ENCODE data around the gene BOK. TPM values are rescaled to one million over a fixed set of nuclear protein-coding genes. Genes with fewer than 3 reads are reported as not detected.

Gene BOK
- total RNA-seq, 1 donor from 2014 or later = 110 TPM

- Mint-ChIP-seq H3K4me1 (ENCODE audit: unreplicated experiment) (peaks cover 2% of the 10 kb centered on the region), H3K27ac (ENCODE audit: unreplicated experiment) (no peak overlapping the region), H3K36me3 (ENCODE audit: low read depth, unreplicated experiment) (no peaks in the 10 kb centered on the region), H3K4me3 (ENCODE audit: unreplicated experiment) (no peak overlapping the region), H3K9me3 (ENCODE audit: unreplicated experiment) (no peaks in the 10 kb centered on the region), H3K27me3 (ENCODE audit: unreplicated experiment) (peaks cover 7% of the 10 kb centered on the region)
- DNase-seq (ENCODE audit: low spot score) = no peak
- no peak for TF ChIP-seq CTCF (IDR thresholded peaks at IDR 0.05; ENCODE audit: unreplicated experiment)
Measured at GRCh38 chr2:241534701-241535375, 23.7 kb upstream of the BOK start.

- DNase-seq (ENCODE audit: low spot score) = no peak
Measured at GRCh38 chr2:241535871-241536655, 22.5 kb upstream of the BOK start.

GRCh38 chr2:241538838-241539615, 19.5 kb upstream of the BOK start:
- Mint-ChIP-seq H3K36me3 (ENCODE audit: low read depth, unreplicated experiment) (no peaks in the 10 kb centered on the region), H3K9me3 (ENCODE audit: unreplicated experiment) (no peaks in the 10 kb centered on the region), H3K4me1 (ENCODE audit: unreplicated experiment) (peaks cover 5% of the 10 kb centered on the region), H3K27me3 (ENCODE audit: unreplicated experiment) (peaks cover 7% of the 10 kb centered on the region), H3K27ac (ENCODE audit: unreplicated experiment) (peak overlapping the region; percentile 52), H3K4me3 (ENCODE audit: unreplicated experiment) (peak overlapping the region; percentile 42)
- no peak for DNase-seq (ENCODE audit: low spot score)
- no peak for TF ChIP-seq CTCF (IDR thresholded peaks at IDR 0.05; ENCODE audit: unreplicated experiment)

More at GRCh38 chr2:241535871-241536655, 22.5 kb upstream of the BOK start:
- TF ChIP-seq CTCF (IDR thresholded peaks at IDR 0.05; ENCODE audit: unreplicated experiment) = no peak
- H3K27me3 Mint-ChIP-seq (ENCODE audit: unreplicated experiment) = peaks cover 7% of the 10 kb centered on the region
- no peaks in the 10 kb centered on the region for H3K36me3 Mint-ChIP-seq (ENCODE audit: low read depth, unreplicated experiment)
- H3K9me3 Mint-ChIP-seq (ENCODE audit: unreplicated experiment) = no peaks in the 10 kb centered on the region
- H3K4me3 Mint-ChIP-seq (ENCODE audit: unreplicated experiment) = no peak overlapping the region
- peaks cover 5% of the 10 kb centered on the region for H3K4me1 Mint-ChIP-seq (ENCODE audit: unreplicated experiment)
- H3K27ac Mint-ChIP-seq (ENCODE audit: unreplicated experiment) = no peak overlapping the region

- DNase-seq (ENCODE audit: low spot score) = no peak
- no peaks in the 10 kb centered on the region for H3K36me3 Mint-ChIP-seq (ENCODE audit: low read depth, unreplicated experiment)
- no peak for TF ChIP-seq CTCF (IDR thresholded peaks at IDR 0.05; ENCODE audit: unreplicated experiment)
- no peak overlapping the region for H3K27ac Mint-ChIP-seq (ENCODE audit: unreplicated experiment)
- no peaks in the 10 kb centered on the region for H3K9me3 Mint-ChIP-seq (ENCODE audit: unreplicated experiment)
- peaks cover 3% of the 10 kb centered on the region for H3K4me1 Mint-ChIP-seq (ENCODE audit: unreplicated experiment)
- peaks cover 7% of the 10 kb centered on the region for H3K27me3 Mint-ChIP-seq (ENCODE audit: unreplicated experiment)
- H3K4me3 Mint-ChIP-seq (ENCODE audit: unreplicated experiment) = no peak overlapping the region
Measured at GRCh38 chr2:241539616-241540374, 18.8 kb upstream of the BOK start.

Measured in endothelial cell (in vitro differentiated cells).